ENCODE measurements around the gene BRAP.
A peak's percentile ranks its signal among the peaks of the same experiment; 100 is the strongest.

The BRAP gene

DNA sequence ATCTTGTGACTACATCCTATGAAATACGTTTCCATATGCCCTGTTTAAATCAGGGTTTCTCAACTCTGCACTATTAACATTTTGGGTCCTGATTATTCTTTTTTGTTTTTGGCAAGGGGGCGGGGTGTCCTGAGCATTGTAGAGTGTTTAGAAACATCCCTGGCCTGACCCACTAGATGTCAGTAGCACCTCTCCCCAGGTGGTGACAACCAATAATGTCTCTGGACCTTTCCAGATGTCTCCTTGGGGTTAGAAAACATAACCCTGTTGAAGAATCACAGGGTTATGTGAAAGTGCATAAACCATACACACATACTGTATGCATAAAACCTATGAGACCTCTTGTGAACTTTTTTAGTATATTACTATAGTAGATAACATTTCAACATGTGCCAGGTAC is 1.5 kb upstream of the BRAP start:
- TF ChIP-seq, protein P1, sequence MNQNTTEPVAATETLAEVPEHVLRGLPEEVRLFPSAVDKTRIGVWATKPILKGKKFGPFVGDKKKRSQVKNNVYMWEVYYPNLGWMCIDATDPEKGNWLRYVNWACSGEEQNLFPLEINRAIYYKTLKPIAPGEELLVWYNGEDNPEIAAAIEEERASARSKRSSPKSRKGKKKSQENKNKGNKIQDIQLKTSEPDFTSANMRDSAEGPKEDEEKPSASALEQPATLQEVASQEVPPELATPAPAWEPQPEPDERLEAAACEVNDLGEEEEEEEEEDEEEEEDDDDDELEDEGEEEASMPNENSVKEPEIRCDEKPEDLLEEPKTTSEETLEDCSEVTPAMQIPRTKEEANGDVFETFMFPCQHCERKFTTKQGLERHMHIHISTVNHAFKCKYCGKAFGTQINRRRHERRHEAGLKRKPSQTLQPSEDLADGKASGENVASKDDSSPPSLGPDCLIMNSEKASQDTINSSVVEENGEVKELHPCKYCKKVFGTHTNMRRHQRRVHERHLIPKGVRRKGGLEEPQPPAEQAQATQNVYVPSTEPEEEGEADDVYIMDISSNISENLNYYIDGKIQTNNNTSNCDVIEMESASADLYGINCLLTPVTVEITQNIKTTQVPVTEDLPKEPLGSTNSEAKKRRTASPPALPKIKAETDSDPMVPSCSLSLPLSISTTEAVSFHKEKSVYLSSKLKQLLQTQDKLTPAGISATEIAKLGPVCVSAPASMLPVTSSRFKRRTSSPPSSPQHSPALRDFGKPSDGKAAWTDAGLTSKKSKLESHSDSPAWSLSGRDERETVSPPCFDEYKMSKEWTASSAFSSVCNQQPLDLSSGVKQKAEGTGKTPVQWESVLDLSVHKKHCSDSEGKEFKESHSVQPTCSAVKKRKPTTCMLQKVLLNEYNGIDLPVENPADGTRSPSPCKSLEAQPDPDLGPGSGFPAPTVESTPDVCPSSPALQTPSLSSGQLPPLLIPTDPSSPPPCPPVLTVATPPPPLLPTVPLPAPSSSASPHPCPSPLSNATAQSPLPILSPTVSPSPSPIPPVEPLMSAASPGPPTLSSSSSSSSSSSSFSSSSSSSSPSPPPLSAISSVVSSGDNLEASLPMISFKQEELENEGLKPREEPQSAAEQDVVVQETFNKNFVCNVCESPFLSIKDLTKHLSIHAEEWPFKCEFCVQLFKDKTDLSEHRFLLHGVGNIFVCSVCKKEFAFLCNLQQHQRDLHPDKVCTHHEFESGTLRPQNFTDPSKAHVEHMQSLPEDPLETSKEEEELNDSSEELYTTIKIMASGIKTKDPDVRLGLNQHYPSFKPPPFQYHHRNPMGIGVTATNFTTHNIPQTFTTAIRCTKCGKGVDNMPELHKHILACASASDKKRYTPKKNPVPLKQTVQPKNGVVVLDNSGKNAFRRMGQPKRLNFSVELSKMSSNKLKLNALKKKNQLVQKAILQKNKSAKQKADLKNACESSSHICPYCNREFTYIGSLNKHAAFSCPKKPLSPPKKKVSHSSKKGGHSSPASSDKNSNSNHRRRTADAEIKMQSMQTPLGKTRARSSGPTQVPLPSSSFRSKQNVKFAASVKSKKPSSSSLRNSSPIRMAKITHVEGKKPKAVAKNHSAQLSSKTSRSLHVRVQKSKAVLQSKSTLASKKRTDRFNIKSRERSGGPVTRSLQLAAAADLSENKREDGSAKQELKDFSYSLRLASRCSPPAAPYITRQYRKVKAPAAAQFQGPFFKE (tag by site-specific recombination; IDR thresholded peaks at IDR 0.05; ENCODE audit: borderline replicate concordance), result no peak
- TF ChIP-seq, protein P2, sequence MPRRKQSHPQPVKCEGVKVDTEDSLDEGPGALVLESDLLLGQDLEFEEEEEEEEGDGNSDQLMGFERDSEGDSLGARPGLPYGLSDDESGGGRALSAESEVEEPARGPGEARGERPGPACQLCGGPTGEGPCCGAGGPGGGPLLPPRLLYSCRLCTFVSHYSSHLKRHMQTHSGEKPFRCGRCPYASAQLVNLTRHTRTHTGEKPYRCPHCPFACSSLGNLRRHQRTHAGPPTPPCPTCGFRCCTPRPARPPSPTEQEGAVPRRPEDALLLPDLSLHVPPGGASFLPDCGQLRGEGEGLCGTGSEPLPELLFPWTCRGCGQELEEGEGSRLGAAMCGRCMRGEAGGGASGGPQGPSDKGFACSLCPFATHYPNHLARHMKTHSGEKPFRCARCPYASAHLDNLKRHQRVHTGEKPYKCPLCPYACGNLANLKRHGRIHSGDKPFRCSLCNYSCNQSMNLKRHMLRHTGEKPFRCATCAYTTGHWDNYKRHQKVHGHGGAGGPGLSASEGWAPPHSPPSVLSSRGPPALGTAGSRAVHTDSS (tag by site-specific recombination; IDR thresholded peaks at IDR 0.05), result no peak
- TF ChIP-seq, protein P3, sequence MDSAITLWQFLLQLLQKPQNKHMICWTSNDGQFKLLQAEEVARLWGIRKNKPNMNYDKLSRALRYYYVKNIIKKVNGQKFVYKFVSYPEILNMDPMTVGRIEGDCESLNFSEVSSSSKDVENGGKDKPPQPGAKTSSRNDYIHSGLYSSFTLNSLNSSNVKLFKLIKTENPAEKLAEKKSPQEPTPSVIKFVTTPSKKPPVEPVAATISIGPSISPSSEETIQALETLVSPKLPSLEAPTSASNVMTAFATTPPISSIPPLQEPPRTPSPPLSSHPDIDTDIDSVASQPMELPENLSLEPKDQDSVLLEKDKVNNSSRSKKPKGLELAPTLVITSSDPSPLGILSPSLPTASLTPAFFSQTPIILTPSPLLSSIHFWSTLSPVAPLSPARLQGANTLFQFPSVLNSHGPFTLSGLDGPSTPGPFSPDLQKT (IDR thresholded peaks at IDR 0.05; ENCODE audit: borderline replicate concordance, low read depth, low read length), result no peak
- TF ChIP-seq ZNF654 (tag by site-specific recombination; IDR thresholded peaks at IDR 0.05; ENCODE audit: low read depth) (peak; percentile 28; the same call in 1 of the 2 replicates), ZNF24 (tag by site-specific recombination; IDR thresholded peaks at IDR 0.05) (no peak)
- TF ChIP-seq, protein P4, sequence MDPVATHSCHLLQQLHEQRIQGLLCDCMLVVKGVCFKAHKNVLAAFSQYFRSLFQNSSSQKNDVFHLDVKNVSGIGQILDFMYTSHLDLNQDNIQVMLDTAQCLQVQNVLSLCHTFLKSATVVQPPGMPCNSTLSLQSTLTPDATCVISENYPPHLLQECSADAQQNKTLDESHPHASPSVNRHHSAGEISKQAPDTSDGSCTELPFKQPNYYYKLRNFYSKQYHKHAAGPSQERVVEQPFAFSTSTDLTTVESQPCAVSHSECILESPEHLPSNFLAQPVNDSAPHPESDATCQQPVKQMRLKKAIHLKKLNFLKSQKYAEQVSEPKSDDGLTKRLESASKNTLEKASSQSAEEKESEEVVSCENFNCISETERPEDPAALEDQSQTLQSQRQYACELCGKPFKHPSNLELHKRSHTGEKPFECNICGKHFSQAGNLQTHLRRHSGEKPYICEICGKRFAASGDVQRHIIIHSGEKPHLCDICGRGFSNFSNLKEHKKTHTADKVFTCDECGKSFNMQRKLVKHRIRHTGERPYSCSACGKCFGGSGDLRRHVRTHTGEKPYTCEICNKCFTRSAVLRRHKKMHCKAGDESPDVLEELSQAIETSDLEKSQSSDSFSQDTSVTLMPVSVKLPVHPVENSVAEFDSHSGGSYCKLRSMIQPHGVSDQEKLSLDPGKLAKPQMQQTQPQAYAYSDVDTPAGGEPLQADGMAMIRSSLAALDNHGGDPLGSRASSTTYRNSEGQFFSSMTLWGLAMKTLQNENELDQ (tag by site-specific recombination; IDR thresholded peaks at IDR 0.05; ENCODE audit: low read depth), result no peak
- TF ChIP-seq, protein P5, sequence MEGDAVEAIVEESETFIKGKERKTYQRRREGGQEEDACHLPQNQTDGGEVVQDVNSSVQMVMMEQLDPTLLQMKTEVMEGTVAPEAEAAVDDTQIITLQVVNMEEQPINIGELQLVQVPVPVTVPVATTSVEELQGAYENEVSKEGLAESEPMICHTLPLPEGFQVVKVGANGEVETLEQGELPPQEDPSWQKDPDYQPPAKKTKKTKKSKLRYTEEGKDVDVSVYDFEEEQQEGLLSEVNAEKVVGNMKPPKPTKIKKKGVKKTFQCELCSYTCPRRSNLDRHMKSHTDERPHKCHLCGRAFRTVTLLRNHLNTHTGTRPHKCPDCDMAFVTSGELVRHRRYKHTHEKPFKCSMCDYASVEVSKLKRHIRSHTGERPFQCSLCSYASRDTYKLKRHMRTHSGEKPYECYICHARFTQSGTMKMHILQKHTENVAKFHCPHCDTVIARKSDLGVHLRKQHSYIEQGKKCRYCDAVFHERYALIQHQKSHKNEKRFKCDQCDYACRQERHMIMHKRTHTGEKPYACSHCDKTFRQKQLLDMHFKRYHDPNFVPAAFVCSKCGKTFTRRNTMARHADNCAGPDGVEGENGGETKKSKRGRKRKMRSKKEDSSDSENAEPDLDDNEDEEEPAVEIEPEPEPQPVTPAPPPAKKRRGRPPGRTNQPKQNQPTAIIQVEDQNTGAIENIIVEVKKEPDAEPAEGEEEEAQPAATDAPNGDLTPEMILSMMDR (tag by site-specific recombination; IDR thresholded peaks at IDR 0.05), result peak; percentile 57
- TF ChIP-seq, protein P6, sequence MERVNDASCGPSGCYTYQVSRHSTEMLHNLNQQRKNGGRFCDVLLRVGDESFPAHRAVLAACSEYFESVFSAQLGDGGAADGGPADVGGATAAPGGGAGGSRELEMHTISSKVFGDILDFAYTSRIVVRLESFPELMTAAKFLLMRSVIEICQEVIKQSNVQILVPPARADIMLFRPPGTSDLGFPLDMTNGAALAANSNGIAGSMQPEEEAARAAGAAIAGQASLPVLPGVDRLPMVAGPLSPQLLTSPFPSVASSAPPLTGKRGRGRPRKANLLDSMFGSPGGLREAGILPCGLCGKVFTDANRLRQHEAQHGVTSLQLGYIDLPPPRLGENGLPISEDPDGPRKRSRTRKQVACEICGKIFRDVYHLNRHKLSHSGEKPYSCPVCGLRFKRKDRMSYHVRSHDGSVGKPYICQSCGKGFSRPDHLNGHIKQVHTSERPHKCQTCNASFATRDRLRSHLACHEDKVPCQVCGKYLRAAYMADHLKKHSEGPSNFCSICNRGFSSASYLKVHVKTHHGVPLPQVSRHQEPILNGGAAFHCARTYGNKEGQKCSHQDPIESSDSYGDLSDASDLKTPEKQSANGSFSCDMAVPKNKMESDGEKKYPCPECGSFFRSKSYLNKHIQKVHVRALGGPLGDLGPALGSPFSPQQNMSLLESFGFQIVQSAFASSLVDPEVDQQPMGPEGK (tag by site-specific recombination; IDR thresholded peaks at IDR 0.05), result no peak
- Histone ChIP-seq H3K4me3 (ENCODE audit: low read depth, low read length) (no peak overlapping the region), H3K27ac (ENCODE audit: extremely low read depth, low read depth, low read length) (no peak overlapping the region), H3K4me1 (ENCODE audit: control insufficient read depth, insufficient read depth, low read length) (peaks cover 3% of the 10 kb centered on the region; the same call in 1 of the 2 replicates), H3K36me3 (ENCODE audit: control insufficient read depth in 2 of 2, insufficient read depth in 1 of 2, low read length in 2 of 2) (peaks cover 7 to 11% of the 10 kb centered on the region in 2 experiments; a peak in 2 of 3 replicates), H3K9me3 (ENCODE audit: control insufficient read depth, insufficient read depth, low read depth, low read length) (no peaks in the 10 kb centered on the region)
- CTCF ChIA-PET, result interaction anchor here (0.6 kb wide), 3 partner anchors 98 to 291 kb away, joined by 3 to 4 read pairs (median 3); no protein-coding TSS in a partner anchor
- POLR2A ChIA-PET, result no interaction called here
